ENCODE measurements around the gene ZNF609.

The ZNF609 gene

GRCh38 chr15:64678126-64678819 is 217.9 kb downstream of the ZNF609 start:
- no peak for DNase-seq

- DNase-seq: no peak
These were observed 219.7 kb downstream of the ZNF609 start for GRCh38 chr15:64680097-64680496.

- DNase-seq: no peak
These were observed 221.1 kb downstream of the ZNF609 start for GRCh38 chr15:64681424-64682024.

- DNase-seq: no peak
These were observed 221.9 kb downstream of the ZNF609 start for GRCh38 chr15:64682255-64682654.

- no peak for DNase-seq
These were observed 223.0 kb downstream of the ZNF609 start for GRCh38 chr15:64683378-64683777.

GRCh38 chr15:64685230-64685888 is 225.0 kb downstream of the ZNF609 start:
- DNase-seq: no peak

- no peak for DNase-seq
These were observed 225.9 kb downstream of the ZNF609 start for GRCh38 chr15:64686130-64686735.

- DNase-seq: no peak
These were observed 226.8 kb downstream of the ZNF609 start for GRCh38 chr15:64687172-64687571.

- no peak for DNase-seq
These were observed 227.3 kb downstream of the ZNF609 start for GRCh38 chr15:64687688-64688087.

GRCh38 chr15:64688770-64689169 is 228.4 kb downstream of the ZNF609 start:
- DNase-seq: no peak

GRCh38 chr15:64690008-64690407 is 229.6 kb downstream of the ZNF609 start:
- no peak for DNase-seq

- DNase-seq: no peak
These were observed 230.4 kb downstream of the ZNF609 start for GRCh38 chr15:64690578-64691296.

- DNase-seq: no peak
These were observed 231.7 kb downstream of the ZNF609 start for GRCh38 chr15:64691896-64692565.

- DNase-seq: no peak
These were observed 232.8 kb downstream of the ZNF609 start for GRCh38 chr15:64693134-64693533.

GRCh38 chr15:64694816-64695215 is 234.4 kb downstream of the ZNF609 start:
- no peak for DNase-seq

GRCh38 chr15:64695561-64695992 is 235.2 kb downstream of the ZNF609 start:
- DNase-seq: no peak

GRCh38 chr15:64696481-64696880 is 236.1 kb downstream of the ZNF609 start:
- DNase-seq: no peak

- peak in 1 of 2 experiments; percentile 12 for DNase-seq
These were observed 237.6 kb downstream of the ZNF609 start for GRCh38 chr15:64697911-64698369.

- no peak for DNase-seq
These were observed 238.4 kb downstream of the ZNF609 start for GRCh38 chr15:64698823-64699222.

- DNase-seq: no peak
These were observed 239.5 kb downstream of the ZNF609 start for GRCh38 chr15:64699751-64700388.

- no peak for DNase-seq
These were observed 240.7 kb downstream of the ZNF609 start for GRCh38 chr15:64701051-64701450.
